GM12875 (cell line): Measurements from ENCODE around the gene GPR78.

Source experiments
- H3K4me3 ChIP-seq: one replicate; pipeline ENCODE4 v1.5.1; 2011; ENCODE audit warnings: low read depth, low read length, control low read depth
- CTCF ChIP-seq: IDR thresholded peaks from 2 replicates; pipeline ENCODE4 v1.5.1; 2011; ENCODE audit warnings: low read depth, mild to moderate bottlenecking, control low read depth, inconsistent platforms, low read length, moderate library complexity, borderline replicate concordance; ENCODE audit not compliant: insufficient read depth

Gene GPR78

GRCh38 chr4:8591114-8591513, 10.9 kb downstream of the GPR78 start:
- H3K4me3 ChIP-seq, result no peak overlapping the region
- TF ChIP-seq CTCF, result no peak

GRCh38 chr4:8591626-8592365, 11.6 kb downstream of the GPR78 start:
- TF ChIP-seq CTCF, result no peak
- no peak overlapping the region for H3K4me3 ChIP-seq

DNA sequence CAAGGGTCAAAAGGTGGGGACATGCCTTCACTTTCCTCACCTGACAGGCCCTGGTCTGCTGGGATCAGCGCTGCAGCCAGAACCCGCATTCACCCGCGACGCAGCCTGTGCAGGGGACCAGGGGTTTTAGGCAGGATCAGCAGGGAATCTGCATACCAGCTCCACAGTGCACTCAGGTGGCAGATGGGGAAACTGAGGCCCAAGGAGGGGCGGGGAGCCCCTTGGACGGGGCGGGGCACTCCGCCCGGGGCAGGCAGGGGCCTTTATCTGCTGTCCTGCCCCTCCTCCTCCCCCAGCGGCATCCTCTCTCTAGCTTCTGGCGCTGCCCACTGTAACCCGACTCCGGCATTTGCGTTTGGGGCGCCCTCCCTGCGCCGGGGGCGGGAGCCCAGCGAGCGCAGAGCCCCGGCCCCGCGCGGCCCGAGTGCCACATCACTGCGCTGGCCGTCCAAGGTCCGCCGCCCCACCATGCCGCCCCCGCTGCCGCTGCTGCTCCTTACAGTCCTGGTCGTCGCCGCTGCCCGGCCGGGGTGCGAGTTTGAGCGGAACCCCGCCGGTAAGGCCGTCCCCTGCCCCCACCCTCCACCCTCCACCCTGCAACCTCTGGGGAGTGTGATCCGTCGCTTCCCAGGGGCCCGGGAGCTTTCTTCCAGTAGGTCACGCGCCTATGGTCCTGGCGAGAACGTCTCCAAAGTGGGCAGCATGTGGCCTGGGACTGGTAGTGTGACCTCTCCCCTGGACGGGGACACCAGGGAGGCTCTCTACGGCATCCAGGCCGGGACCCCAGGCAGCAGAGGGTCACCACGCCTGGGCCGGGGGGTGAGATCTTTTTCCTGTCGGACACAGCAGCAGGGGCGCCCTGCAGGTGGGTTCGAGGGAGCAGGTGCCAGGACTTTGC, 12.4 kb downstream of the GPR78 start, which contains the start of gene CPZ:
CPZ (plus strand) TSS at position 400 of the 898 bp plus-strand sequence; CDS start at position 469, 69 bp downstream.
- TF ChIP-seq CTCF, result no peak
- H3K4me3 ChIP-seq, result no peak within 1 kb of the TSS

- no peak for TF ChIP-seq CTCF
- H3K4me3 ChIP-seq, result no peak overlapping the region
These were observed 13.3 kb downstream of the GPR78 start for GRCh38 chr4:8593264-8594096.

DNA sequence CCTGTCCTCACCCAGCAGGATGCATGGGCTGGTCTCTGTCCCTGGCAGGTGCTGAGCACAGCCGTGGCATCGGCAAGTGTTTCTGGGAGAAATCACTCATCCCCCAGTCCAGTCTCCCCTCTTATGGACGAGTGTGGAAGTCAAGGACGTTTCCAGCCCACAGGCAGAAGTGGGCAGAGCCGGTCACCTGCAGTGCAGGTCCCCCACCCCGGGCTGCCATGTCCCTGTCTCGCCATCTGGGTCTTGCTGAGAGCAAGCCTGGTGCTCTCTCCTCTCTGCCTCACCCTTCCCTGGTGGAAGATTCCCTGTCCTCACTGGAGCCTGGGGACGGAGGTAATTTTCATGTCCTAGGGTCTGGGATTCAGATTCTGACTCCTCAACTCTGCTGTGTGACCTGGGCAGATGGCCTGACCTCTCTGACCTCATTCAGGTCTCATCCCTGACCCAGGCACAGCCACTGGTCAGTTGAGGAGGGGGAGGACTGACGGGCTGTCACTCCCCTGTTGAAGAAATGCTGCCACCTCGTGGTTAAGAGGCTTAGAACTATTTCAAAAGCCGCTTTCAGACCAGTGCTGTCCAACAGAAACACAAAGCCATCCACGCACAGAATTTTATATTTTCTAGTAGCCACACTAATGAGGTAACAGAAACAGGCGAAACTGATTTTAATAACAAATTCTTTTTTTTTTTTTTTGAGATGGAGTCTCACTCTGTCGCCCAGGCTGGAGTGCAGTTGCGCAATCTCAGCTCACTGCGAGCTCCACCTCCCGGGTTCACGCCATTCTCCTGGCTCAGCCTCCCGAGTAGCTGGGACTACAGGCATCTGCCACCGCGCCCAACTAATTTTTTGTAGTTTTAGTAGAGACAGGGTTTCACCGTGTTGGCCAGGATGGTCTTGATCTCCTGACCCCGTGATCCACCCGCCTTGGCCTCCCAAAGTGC, 14.2 kb downstream of the GPR78 start:
- TF ChIP-seq CTCF, result peak; percentile 61; the same call in 1 of the 2 replicates
- no peak overlapping the region for H3K4me3 ChIP-seq
